K562 (cell line): Measurements from ENCODE around the gene SORCS2. TPM values are rescaled to one million over a fixed set of nuclear protein-coding genes. Genes with fewer than 3 reads are reported as not detected.

Source experiments
- ATAC-seq: fragments of 200-7000 bp; cut with Tn5 transposase; 3 replicates; pipeline ENCODE4 v1.9.1; 2020; ENCODE audit warnings: moderate library complexity
- BruUV-seq: library from RNA; stranded (reverse); fragments of 400-500 nt; replicated peaks from 2 replicates; lab custom pipeline; 2021; lab: Mats Ljungman, UMichigan
- CTCF ChIA-PET: fragments of 300-600 bp; formaldehyde crosslinking; extraction: SDS; loops from one replicate; lab custom pipeline; 2021; ENCODE audit warnings: low intra/inter-chr PET ratio; lab: Yijun Ruan, JAX
- POLR2A ChIA-PET: fragments of 300-600, 350-650 bp; sonication (Branson Sonifier 250); formaldehyde crosslinking; extraction: SDS; loops from one replicate; lab custom pipeline; 2021; ENCODE audit warnings: antibody characterized with exemption, inconsistent platforms; lab: Yijun Ruan, JAX
- DNase-seq, 4 experiments: peaks; one replicate each; pipeline versions ENCODE4 v3.0.0 to v3.0.0-alpha.2; 2011 to 2018; ENCODE audit warnings: low spot score in 3 of 4, mixed read lengths in 3 of 4; ENCODE audit errors: extremely low read depth in 1 of 4
- FAIRE-seq: peaks from 2 replicates; lab custom pipeline; 2011; peaks lifted over from hg19 to GRCh38; lab: Jason Lieb, UNC
- H2AFZ ChIP-seq: 2 replicates; pipeline ENCODE4 v1.6.0; 2011; ENCODE audit warnings: low read depth, low read length, control low read depth, inconsistent platforms
- H3K27ac ChIP-seq: fragments of 200-600 bp; 3 replicates; pipeline ENCODE4 v1.8.0; 2011; ENCODE audit warnings: low read depth, mild to moderate bottlenecking, control low read depth, inconsistent platforms, low read length, moderate library complexity, mixed read lengths; ENCODE audit errors: extremely low read depth
- H3K27me3 ChIP-seq, 2 experiments: fragments of 300-600 bp in 1 of 2; 2 replicates in 1 of 2; 3 replicates in 1 of 2; pipeline versions ENCODE4 v1.6.0 to v1.8.0; 2011; ENCODE audit warnings: inconsistent platforms in 2 of 2, low read length in 2 of 2, mild to moderate bottlenecking in 1 of 2, mixed read lengths in 1 of 2, moderate library complexity in 1 of 2; ENCODE audit not compliant: control insufficient read depth in 2 of 2, insufficient read depth in 2 of 2
- H3K36me3 ChIP-seq: fragments of 300-600 bp; 3 replicates; pipeline ENCODE4 v1.8.0; 2011; ENCODE audit warnings: mild to moderate bottlenecking, low read length, inconsistent platforms; ENCODE audit not compliant: control insufficient read depth, insufficient read depth
- H3K4me1 ChIP-seq, 2 experiments: fragments of 200-600 bp in 1 of 2; replicated peaks in 1 of 2; 2 replicates in 1 of 2; 3 replicates in 1 of 2; pipeline versions ENCODE4 v1.5.1 to v1.8.0; 2011; ENCODE audit warnings: inconsistent platforms in 2 of 2, low read length in 2 of 2, mild to moderate bottlenecking in 1 of 2, mixed read lengths in 1 of 2, moderate library complexity in 1 of 2; ENCODE audit not compliant: control insufficient read depth in 2 of 2, insufficient read depth in 2 of 2
- H3K4me2 ChIP-seq: 2 replicates; pipeline ENCODE4 v1.6.1; 2011; ENCODE audit warnings: low read length, control low read depth, inconsistent platforms, mixed read lengths; ENCODE audit not compliant: insufficient read depth
- H3K4me3 ChIP-seq: fragments of 200-600 bp; sonication (generic), shearing (Covaris generic); 2 replicates; pipeline ENCODE4 v1.5.1; 2016; ENCODE audit warnings: control low read depth, inconsistent platforms
- H3K79me2 ChIP-seq: fragments of 200-600 bp; 3 replicates; pipeline ENCODE4 v1.8.0; 2011; ENCODE audit warnings: low read length, inconsistent platforms; ENCODE audit not compliant: control insufficient read depth, insufficient read depth
- H3K9ac ChIP-seq, 2 experiments: 2 replicates each; pipeline versions ENCODE4 v1.6.0 to v1.6.1; 2011; ENCODE audit warnings: low read depth in 2 of 2, low read length in 2 of 2, control low read depth in 1 of 2, inconsistent platforms in 1 of 2, mild to moderate bottlenecking in 1 of 2, mixed read lengths in 1 of 2; ENCODE audit not compliant: insufficient read depth in 1 of 2
- H3K9me1 ChIP-seq: one replicate; pipeline ENCODE4 v1.6.0; 2011; ENCODE audit warnings: inconsistent platforms, mild to moderate bottlenecking, low read length, moderate library complexity; ENCODE audit not compliant: control insufficient read depth, insufficient read depth
- H3K9me3 ChIP-seq: replicated peaks from 2 replicates; pipeline ENCODE4 v1.5.1; 2011; ENCODE audit warnings: low read depth, low read length, inconsistent platforms; ENCODE audit not compliant: control insufficient read depth, insufficient read depth
- H4K20me1 ChIP-seq: replicated peaks from 2 replicates; pipeline ENCODE4 v1.6.1; 2011; ENCODE audit warnings: low read length, inconsistent platforms, mixed read lengths; ENCODE audit not compliant: control insufficient read depth, insufficient read depth
- ETS1 ChIP-seq: conservative IDR thresholded peaks from 2 replicates; pipeline ENCODE4 v1.6.1; 2011; ENCODE audit warnings: low read depth, mild to moderate bottlenecking, low read length; ENCODE audit not compliant: control insufficient read depth
- FOXA1 ChIP-seq: fragments of 450-650 bp; IDR thresholded peaks from 2 replicates; pipeline ENCODE4 v1.6.1; 2016; ENCODE audit warnings: mild to moderate bottlenecking, borderline replicate concordance
- FUS ChIP-seq: fragments of 200-400 bp; formaldehyde crosslinking; optimal IDR thresholded peaks from 2 replicates; pipeline ENCODE3; 2017; ENCODE audit warnings: low read depth, low read length
- HDAC1 ChIP-seq, 2 experiments: fragments of 450-650 bp; IDR thresholded peaks; 2 replicates each; pipeline ENCODE4 v1.6.1; 2016 to 2017; ENCODE audit warnings: inconsistent platforms in 1 of 2, mild to moderate bottlenecking in 1 of 2, moderate library complexity in 1 of 2
- MBD2 ChIP-seq: sonication (generic); IDR thresholded peaks from 2 replicates; pipeline ENCODE4 v1.6.1; 2016; ENCODE audit warnings: low read depth, borderline replicate concordance
- STAT5A ChIP-seq: IDR thresholded peaks from 2 replicates; pipeline ENCODE4 v1.6.1; 2012; ENCODE audit warnings: low read length, inconsistent platforms, borderline replicate concordance
- ZNF140 ChIP-seq: fragments of 250-450 bp; sonication (Bioruptor Pico); IDR thresholded peaks from 2 replicates; pipeline ENCODE4 v1.8.0; 2021; ENCODE audit warnings: moderate library complexity, mild to moderate bottlenecking, inconsistent platforms
- ZNF696 ChIP-seq: fragments of 250-450 bp; sonication (Bioruptor Pico); conservative IDR thresholded peaks from 2 replicates; pipeline ENCODE4 v1.4.0; 2020; ENCODE audit warnings: mild to moderate bottlenecking, moderate library complexity
- WGBS: fragments of 100-300 bp; shearing (Covaris generic); methylation state at CpG from one replicate; pipeline ENCODE4 v1.1.6; 2016; ENCODE audit warnings: low coverage, mixed read lengths; ENCODE audit not compliant: insufficient coverage; ENCODE audit errors: missing lambda C conversion rate; 5-methylcytosine and 5-hydroxymethylcytosine counted together
- in situ Hi-C: fragments of 300-500 bp; cut with MboI; formaldehyde crosslinking; loops from 4 replicates; pipeline ENCODE4 v1.15.0; 2018; ENCODE audit warnings: inconsistent platforms, mixed read lengths
- intact Hi-C: fragments of 100-400 bp; cut with micrococcal nuclease; formaldehyde crosslinking; loops from 2 replicates; pipeline ENCODE4 v1.14.2; 2022
- polyA plus RNA-seq, 8 experiments: library from polyadenylated mRNA; depleted of rRNA in 4 of 8; stranded (reverse) in 5 of 8; unstranded in 3 of 8; fragments of >200 nt; fragmentation: Nextera tagmentation in 2 of 8; fragmentation: Illumina TruSeq in 1 of 8; extraction: Ambion mirVana in 2 of 8; extraction: Trizol in 1 of 8; gene quantifications; 2 replicates each; pipeline versions ENCODE4 v1.2.1 to v1.2.3, GENCODE V29; 2011 to 2014; ENCODE audit warnings: inconsistent platforms in 1 of 8, missing spikeins in 1 of 8
- total RNA-seq, 7 experiments: library from RNA; depleted of rRNA in 6 of 7; stranded (reverse); fragments of >200 nt in 6 of 7; fragmentation: Illumina TruSeq in 2 of 7; extraction: Trizol in 2 of 7; gene quantifications; 2 replicates each; pipeline versions ENCODE4 v1.2.1 to v1.2.3, GENCODE V29; 2011 to 2021; ENCODE audit warnings: low replicate concordance in 1 of 7

Gene SORCS2
- total and polyA plus RNA-seq, 9 of the 15 experiments (the other 6 are each of a cell fraction or from before 2014, with no cell fraction given), result not detected

GRCh38 chr4:7190691-7191545, 1.4 kb upstream of the SORCS2 start:
- CTCF ChIA-PET, result interaction anchor here (0.6 kb wide), 1 partner anchor 143 kb away, joined by 3 read pairs; no protein-coding TSS in a partner anchor
- Histone ChIP-seq H3K79me2 (no peaks in the 10 kb centered on the region), H3K4me3 (no peak overlapping the region), H3K36me3 (no peaks in the 10 kb centered on the region), H3K9me3 (no peaks in the 10 kb centered on the region), H3K4me2 (no peak overlapping the region), H3K27me3 (peaks cover 23 to 57% of the 10 kb centered on the region in 2 experiments; a peak in 4 of 5 replicates), H4K20me1 (peaks cover 14% of the 10 kb centered on the region; the same call in 1 of the 2 replicates), H3K27ac (no peak overlapping the region), H2AFZ (no peak overlapping the region), H3K9me1 (no peaks in the 10 kb centered on the region), H3K9ac (no peak overlapping the region), H3K4me1 (peaks cover 0 to 10% of the 10 kb centered on the region in 2 experiments; a peak in 2 of 5 replicates)
- no TSS peak for BruUV-seq
- in situ Hi-C loops, result no loop called here
- WGBS, result 0% methylated on average over 9 of the region's 11 CpGs
- intact Hi-C loops, result loop anchor here (10.0 kb wide), 2 partner anchors 104 to 614 kb away; no protein-coding TSS in a partner anchor
- TF ChIP-seq ZNF140 (no peak), STAT5A (no peak), ETS1 (no peak), MBD2 (no peak), FUS (no peak), FOXA1 (no peak), HDAC1 (IDR thresholded peaks at IDR 0.05) (no peak), ZNF696 (no peak)
- ATAC-seq, result no peak
- POLR2A ChIA-PET, result no interaction called here
- no peak for DNase-seq
- FAIRE-seq, result no peak
